ENCODE results near the gene SLC2A5.

The SLC2A5 gene

GRCh38 chr1:9062021-9062471 is 7.4 kb downstream of the SLC2A5 start:
- no peak for DNase-seq (ENCODE audit: low read depth)

- no peak for DNase-seq (ENCODE audit: low read depth)
Measured at GRCh38 chr1:9061252-9061960, 8.0 kb downstream of the SLC2A5 start.

- no peak for DNase-seq (ENCODE audit: low read depth)
Measured at GRCh38 chr1:9059891-9060744, 9.3 kb downstream of the SLC2A5 start.

GRCh38 chr1:9058465-9058864 is 11.0 kb downstream of the SLC2A5 start:
- DNase-seq (ENCODE audit: low read depth), result no peak

- no peak for DNase-seq (ENCODE audit: low read depth)
Measured at GRCh38 chr1:9057851-9058250, 11.6 kb downstream of the SLC2A5 start.

GRCh38 chr1:9052272-9053049 is 17.0 kb downstream of the SLC2A5 start:
- no peak for DNase-seq (ENCODE audit: low read depth)

GRCh38 chr1:9051379-9051778 is 18.1 kb downstream of the SLC2A5 start:
- no peak for DNase-seq (ENCODE audit: low read depth)

- DNase-seq (ENCODE audit: low read depth), result no peak
Measured at GRCh38 chr1:9050803-9051202, 18.6 kb downstream of the SLC2A5 start.

- no peak for DNase-seq (ENCODE audit: low read depth)
Measured at GRCh38 chr1:9048551-9048950, 20.9 kb downstream of the SLC2A5 start.

GRCh38 chr1:9047019-9047418 is 22.4 kb downstream of the SLC2A5 start:
- DNase-seq (ENCODE audit: low read depth), result no peak

- DNase-seq (ENCODE audit: low read depth), result no peak
Measured at GRCh38 chr1:9045861-9046510, 23.4 kb downstream of the SLC2A5 start.

GRCh38 chr1:9044236-9044635 is 25.2 kb downstream of the SLC2A5 start:
- no peak for DNase-seq (ENCODE audit: low read depth)

- DNase-seq (ENCODE audit: low read depth), result no peak
Measured at GRCh38 chr1:9042272-9042671, 27.2 kb downstream of the SLC2A5 start.

GRCh38 chr1:9041116-9041779 is 28.2 kb downstream of the SLC2A5 start:
- DNase-seq (ENCODE audit: low read depth), result no peak

GRCh38 chr1:9040659-9041030 is 28.8 kb downstream of the SLC2A5 start:
- DNase-seq (ENCODE audit: low read depth), result no peak

- no peak for DNase-seq (ENCODE audit: low read depth)
Measured at GRCh38 chr1:9039761-9040658, 29.4 kb downstream of the SLC2A5 start.

GRCh38 chr1:9038881-9039760 is 30.3 kb downstream of the SLC2A5 start:
- DNase-seq (ENCODE audit: low read depth), result no peak

GRCh38 chr1:9038338-9038650 is 31.1 kb downstream of the SLC2A5 start:
- no peak for DNase-seq (ENCODE audit: low read depth)

- DNase-seq (ENCODE audit: low read depth), result no peak
Measured at GRCh38 chr1:9037476-9038337, 31.7 kb downstream of the SLC2A5 start.

All from stimulated activated CD8-positive, alpha-beta memory T cell treated with anti-CD3 and anti-CD28 coated beads, Interleukin-4, amount 100 ng/mL, for 24 hours (primary cell).